Left ventricle myocardium superior (tissue), 1 donor: ENCODE measurements around the gene PQBP1. TPM values are rescaled to one million over a fixed set of nuclear protein-coding genes. Genes with fewer than 3 reads are reported as not detected.

Experiments used
- ATAC-seq: fragments of 200-7000 bp; cut with Tn5 transposase; one replicate; pipeline ENCODE4 v1.9.1; 2020; ENCODE audit warnings: mild to moderate bottlenecking, moderate library complexity
- DNase-seq: peaks from one replicate; pipeline ENCODE4 v3.0.0-alpha.2; 2020
- intact Hi-C: fragments of 100-400 bp; cut with micrococcal nuclease; formaldehyde crosslinking; loops from one replicate; pipeline ENCODE4 v1.11.0; 2022
- total RNA-seq: library from RNA; stranded (reverse); fragmentation: NEBNext Ultra II Directional; extraction: Animal tissue kit (Norgen Biotek cat#: 25700); gene quantifications from one replicate; pipeline ENCODE4 v1.2.1, GENCODE V29; 2021
- donor health status: DM: no; HTN: yes; CAD: no; lungs with severe emphysema.

The PQBP1 gene
- total RNA-seq, 1 donor from 2014 or later, result 64.5 TPM

- ATAC-seq (no peak), DNase-seq (no peak)
- intact Hi-C loops, result no loop called here
Measured at GRCh38 chrX:48896611-48897011, 1.1 kb upstream of the PQBP1 start.

GRCh38 chrX:48897157-48897624 lies 539 bp upstream of the PQBP1 start:
- peak; percentile 70 for ATAC-seq
- intact Hi-C loops, result no loop called here
- DNase-seq, result peak; percentile 76

- ATAC-seq, result no peak
- no peak for DNase-seq
- intact Hi-C loops, result no loop called here
Measured at GRCh38 chrX:48899078-48899410, 1.3 kb downstream of the PQBP1 start.

- ATAC-seq (no peak), DNase-seq (no peak)
- intact Hi-C loops, result no loop called here
Measured at GRCh38 chrX:48901069-48901468, 3.3 kb downstream of the PQBP1 start.

- DNase-seq (no peak), ATAC-seq (no peak)
- intact Hi-C loops, result no loop called here
Measured at GRCh38 chrX:48902135-48902534, 4.4 kb downstream of the PQBP1 start.

GRCh38 chrX:48902776-48903175 lies 5.0 kb downstream of the PQBP1 start:
- DNase-seq (no peak), ATAC-seq (no peak)
- intact Hi-C loops, result no loop called here

- intact Hi-C loops, result no loop called here
- no peak for DNase-seq
- ATAC-seq, result no peak
Measured at GRCh38 chrX:48903290-48903689, 5.6 kb downstream of the PQBP1 start.

GRCh38 chrX:48904180-48904579 lies 6.5 kb downstream of the PQBP1 start:
- ATAC-seq (no peak), DNase-seq (no peak)
- intact Hi-C loops, result no loop called here

- intact Hi-C loops, result no loop called here
- no peak for DNase-seq
- ATAC-seq, result no peak
Measured at GRCh38 chrX:48904626-48905025, 6.9 kb downstream of the PQBP1 start.

GRCh38 chrX:48905090-48905790 lies 7.5 kb downstream of the PQBP1 start:
- intact Hi-C loops, result no loop called here

GRCh38 chrX:48908600-48908999 lies 10.9 kb downstream of the PQBP1 start:
- intact Hi-C loops, result no loop called here
- no peak for ATAC-seq
- no peak for DNase-seq

More at GRCh38 chrX:48905090-48905790, 7.5 kb downstream of the PQBP1 start:
- DNase-seq, result no peak
- ATAC-seq, result no peak

GRCh38 chrX:48909703-48910294 lies 12.1 kb downstream of the PQBP1 start:
- ATAC-seq (no peak), DNase-seq (no peak)
- intact Hi-C loops, result no loop called here

GRCh38 chrX:48910926-48911411 lies 13.2 kb downstream of the PQBP1 start:
- DNase-seq, result no peak
- intact Hi-C loops, result no loop called here
- no peak for ATAC-seq

- intact Hi-C loops, result no loop called here
- ATAC-seq, result peak; percentile 93
- peak; percentile 85 for DNase-seq
Measured at GRCh38 chrX:48911412-48912182, 13.9 kb downstream of the PQBP1 start, which contains the start of gene SLC35A2. TSS of gene SLC35A2 (minus strand) at chrX:48911646. CDS start at chrX:48911636, 10 bp downstream.

- intact Hi-C loops, result no loop called here
- ATAC-seq (no peak), DNase-seq (no peak)
Measured at GRCh38 chrX:48913605-48914366, 16.1 kb downstream of the PQBP1 start.

- intact Hi-C loops, result no loop called here
- no peak for ATAC-seq
Measured at GRCh38 chrX:48914593-48915493, 17.1 kb downstream of the PQBP1 start.

GRCh38 chrX:48917139-48918001 lies 19.6 kb downstream of the PQBP1 start:
- intact Hi-C loops, result no loop called here
- ATAC-seq (peak; percentile 68), DNase-seq (peak; percentile 92)

More at GRCh38 chrX:48914593-48915493, 17.1 kb downstream of the PQBP1 start:
- DNase-seq, result no peak

- no peak for DNase-seq
- intact Hi-C loops, result no loop called here
- ATAC-seq, result no peak
Measured at GRCh38 chrX:48918301-48918642, 20.5 kb downstream of the PQBP1 start.
